Measurements from ENCODE around the gene ABHD6.

DNA sequence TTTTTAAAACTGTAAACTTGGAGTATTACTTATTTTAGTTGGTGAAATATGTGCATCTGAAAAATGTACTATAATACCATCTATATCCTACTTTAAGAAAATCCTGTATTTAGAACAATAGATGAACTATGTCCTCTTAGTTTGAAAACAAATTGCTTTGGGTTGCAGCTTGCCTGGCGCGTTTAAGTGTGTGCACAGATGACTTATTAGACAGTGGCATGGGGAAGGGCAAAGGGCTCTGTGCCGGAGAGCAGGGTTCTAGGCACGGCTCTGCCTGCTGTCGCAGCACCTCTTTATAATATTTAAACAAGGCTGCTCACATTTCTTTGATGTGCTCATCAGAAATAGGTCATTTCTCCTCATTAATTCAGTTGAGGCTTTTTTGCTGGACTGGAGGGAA is 105.1 kb downstream of the ABHD6 start:
- TF ChIP-seq, protein P1, sequence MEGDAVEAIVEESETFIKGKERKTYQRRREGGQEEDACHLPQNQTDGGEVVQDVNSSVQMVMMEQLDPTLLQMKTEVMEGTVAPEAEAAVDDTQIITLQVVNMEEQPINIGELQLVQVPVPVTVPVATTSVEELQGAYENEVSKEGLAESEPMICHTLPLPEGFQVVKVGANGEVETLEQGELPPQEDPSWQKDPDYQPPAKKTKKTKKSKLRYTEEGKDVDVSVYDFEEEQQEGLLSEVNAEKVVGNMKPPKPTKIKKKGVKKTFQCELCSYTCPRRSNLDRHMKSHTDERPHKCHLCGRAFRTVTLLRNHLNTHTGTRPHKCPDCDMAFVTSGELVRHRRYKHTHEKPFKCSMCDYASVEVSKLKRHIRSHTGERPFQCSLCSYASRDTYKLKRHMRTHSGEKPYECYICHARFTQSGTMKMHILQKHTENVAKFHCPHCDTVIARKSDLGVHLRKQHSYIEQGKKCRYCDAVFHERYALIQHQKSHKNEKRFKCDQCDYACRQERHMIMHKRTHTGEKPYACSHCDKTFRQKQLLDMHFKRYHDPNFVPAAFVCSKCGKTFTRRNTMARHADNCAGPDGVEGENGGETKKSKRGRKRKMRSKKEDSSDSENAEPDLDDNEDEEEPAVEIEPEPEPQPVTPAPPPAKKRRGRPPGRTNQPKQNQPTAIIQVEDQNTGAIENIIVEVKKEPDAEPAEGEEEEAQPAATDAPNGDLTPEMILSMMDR (IDR thresholded peaks at IDR 0.05) = no peak
- TF ChIP-seq POLR2A (IDR thresholded peaks at IDR 0.05) (no peak), EP300 (IDR thresholded peaks at IDR 0.05) (no peak)

Data from tibial nerve (tissue), 4 donors.